GM21786 (cell line): ENCODE data around the gene LCP1.
"Not testable (repeated sequence)": the region's sequence is repeated elsewhere in the genome, so short reads cannot be mapped to it uniquely, and the experiment has no call there.

ENCODE experiments used
- ATAC-seq: cut with Tn5 transposase; IDR thresholded peaks from one replicate; pipeline ENCODE4 v1.9.1; 2021; ENCODE audit not compliant: unreplicated experiment

LCP1 gene, protein sequence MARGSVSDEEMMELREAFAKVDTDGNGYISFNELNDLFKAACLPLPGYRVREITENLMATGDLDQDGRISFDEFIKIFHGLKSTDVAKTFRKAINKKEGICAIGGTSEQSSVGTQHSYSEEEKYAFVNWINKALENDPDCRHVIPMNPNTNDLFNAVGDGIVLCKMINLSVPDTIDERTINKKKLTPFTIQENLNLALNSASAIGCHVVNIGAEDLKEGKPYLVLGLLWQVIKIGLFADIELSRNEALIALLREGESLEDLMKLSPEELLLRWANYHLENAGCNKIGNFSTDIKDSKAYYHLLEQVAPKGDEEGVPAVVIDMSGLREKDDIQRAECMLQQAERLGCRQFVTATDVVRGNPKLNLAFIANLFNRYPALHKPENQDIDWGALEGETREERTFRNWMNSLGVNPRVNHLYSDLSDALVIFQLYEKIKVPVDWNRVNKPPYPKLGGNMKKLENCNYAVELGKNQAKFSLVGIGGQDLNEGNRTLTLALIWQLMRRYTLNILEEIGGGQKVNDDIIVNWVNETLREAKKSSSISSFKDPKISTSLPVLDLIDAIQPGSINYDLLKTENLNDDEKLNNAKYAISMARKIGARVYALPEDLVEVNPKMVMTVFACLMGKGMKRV

DNA sequence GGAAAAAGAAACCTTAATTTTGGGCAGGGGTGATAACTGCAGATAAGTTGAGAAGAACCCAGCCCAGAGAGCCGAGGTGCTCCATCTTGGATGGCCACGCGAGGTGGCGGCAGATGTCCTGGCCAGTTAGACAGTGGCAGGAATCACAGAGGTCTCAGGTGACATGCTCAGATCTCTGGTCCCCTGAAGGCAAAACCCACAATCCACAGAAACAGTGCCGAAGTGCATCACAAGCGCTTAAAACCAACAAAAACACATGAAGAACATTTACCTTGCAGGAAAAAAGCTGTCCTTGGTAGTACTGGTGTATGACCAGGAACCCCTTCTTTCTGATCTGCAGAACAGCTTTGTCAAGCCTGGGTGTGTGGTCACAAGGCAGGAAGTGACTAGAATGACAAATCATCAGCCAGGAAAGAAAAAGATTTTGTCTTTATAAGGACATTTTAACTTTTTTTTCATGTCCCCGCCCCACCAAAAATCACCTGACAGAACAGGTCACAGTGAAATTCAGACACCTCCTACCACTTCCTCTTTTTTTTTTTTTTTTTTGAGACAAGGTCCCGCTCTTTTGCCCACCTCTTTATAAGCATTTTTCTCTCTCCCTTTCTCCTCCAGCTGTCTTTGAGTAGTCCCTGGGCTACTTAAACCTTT lies at the start of gene LCP1:
TSS of gene LCP1 (minus strand) at position 338 of the 651 bp plus-strand sequence. CDS start 22,515 bp downstream, outside the sequence.
- peak; percentile 67 for ATAC-seq

DNA sequence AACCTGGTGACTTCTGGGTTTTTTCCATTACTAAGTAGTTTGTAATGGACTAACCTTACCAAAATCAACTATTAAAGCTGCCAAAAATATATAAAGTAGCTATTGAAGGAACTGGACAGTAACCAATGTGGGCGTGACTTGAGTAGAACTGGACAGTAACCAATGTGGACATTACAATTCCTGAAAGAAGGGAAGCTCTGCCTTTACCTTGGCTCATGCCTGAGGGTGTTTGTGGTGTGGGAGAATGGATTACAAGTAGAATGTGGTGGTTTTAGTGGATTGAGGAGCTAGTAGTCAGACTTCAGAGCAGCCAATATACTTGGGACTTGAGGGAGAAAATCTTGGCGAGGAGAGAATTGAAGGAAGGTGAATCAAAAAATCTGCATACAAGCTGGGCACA lies 47.3 kb upstream of the LCP1 start:
- no peak for ATAC-seq

DNA sequence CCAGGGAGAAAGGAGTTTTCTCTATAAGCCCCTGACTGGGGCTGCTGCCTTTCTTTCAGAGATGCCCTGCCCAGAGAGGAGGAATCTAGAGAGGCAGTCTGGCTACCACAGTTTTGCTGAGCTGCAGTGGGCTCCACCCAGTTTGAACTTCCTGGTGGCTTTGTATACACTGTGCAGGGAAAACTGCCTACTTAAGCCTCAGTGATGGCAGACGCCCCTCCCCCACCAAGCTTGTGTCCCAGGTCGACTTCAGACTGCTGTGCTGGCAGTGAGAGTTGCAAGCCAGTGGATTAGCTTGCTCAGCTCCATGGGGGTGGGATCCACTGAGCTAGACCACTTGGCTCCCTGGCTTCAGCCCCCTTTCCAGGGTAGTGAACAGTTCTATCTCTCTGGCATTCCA lies 38.3 kb upstream of the LCP1 start:
- not testable (repeated sequence) for ATAC-seq

DNA sequence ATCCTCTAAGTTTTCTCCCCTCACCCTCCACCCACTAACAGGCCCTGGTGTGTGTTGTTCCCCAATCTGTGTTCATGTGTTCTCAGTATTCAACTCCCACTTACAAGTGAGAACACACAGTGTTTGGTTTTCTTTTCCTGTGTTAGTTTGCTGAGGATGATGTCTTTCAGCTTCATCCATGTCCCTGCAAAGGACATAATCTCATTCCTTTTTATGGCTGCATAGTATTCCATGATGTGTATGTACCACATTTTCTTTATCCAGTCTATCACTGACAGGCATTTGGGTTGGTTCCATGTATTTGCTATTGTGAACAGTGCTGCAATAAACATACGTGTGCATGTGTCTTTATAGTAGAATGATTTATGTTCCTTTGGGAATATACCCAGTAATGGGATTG lies 32.8 kb upstream of the LCP1 start:
- ATAC-seq, result not testable (repeated sequence)

DNA sequence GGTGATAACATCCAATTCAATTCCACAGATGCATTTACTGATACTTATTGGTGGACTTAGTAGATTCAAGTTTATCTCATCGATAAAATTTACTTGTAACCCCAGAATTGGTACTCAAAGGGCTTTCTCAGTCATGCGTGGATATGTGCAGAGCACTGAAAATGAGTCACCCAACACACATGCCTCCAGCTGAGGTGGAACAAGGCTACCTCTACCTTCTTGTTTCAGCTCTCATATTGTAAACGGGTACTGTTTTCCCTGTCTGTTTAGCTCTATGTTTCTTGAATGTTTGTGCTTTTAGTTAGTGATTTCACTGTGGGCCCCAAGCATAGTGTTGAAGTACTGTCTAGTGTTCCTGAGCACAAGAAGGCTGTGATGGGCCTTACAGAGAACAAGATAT lies 31.3 kb upstream of the LCP1 start:
- no peak for ATAC-seq

DNA sequence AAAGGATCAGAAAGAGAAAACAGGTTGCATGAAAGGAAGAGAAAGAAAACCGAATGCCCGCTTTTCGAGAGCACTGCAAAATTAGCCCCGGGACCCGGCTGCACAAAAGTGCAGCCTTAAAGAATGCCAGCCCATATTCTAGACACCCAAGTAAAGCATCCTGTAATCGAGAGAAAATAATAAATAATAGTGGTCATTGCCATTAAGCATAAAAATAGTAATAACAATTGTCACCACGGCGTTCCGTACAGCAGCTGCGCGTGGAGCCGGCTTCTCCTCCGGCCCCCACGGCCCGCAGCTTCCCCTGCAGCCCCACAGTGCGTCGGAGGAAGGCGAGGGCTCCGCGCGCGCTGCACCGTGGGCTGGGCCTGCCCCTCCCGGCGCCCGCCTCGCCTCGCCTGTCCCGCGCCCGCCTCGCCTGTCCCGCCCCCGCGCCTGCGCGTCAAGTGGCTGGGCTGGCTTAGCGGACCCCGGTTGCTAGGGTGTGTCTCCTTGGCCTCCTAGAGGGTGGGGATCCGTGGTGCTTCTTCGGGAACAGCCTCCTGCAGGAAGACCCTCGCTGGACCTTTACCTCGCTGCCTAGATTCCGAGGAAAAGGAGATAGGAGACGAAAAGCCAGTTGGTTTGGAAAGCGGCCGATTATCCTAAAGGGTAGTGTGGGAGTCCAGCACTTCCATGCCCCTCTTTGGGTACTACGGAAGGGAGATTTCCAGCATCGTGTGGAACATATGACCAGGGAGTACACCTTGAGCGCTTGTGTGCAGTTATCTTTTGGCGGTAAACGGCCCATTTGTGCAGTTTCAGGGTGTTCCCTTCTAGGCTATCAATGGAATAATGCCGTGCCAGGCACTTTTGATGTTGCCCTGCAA lies 29.7 kb upstream of the LCP1 start, which contains the start of gene LRRC63:
TSS of gene LRRC63 (plus strand) at position 446 of the 869 bp plus-strand sequence. CDS start 1,107 bp downstream, outside the sequence.
- peak; percentile 93 for ATAC-seq

DNA sequence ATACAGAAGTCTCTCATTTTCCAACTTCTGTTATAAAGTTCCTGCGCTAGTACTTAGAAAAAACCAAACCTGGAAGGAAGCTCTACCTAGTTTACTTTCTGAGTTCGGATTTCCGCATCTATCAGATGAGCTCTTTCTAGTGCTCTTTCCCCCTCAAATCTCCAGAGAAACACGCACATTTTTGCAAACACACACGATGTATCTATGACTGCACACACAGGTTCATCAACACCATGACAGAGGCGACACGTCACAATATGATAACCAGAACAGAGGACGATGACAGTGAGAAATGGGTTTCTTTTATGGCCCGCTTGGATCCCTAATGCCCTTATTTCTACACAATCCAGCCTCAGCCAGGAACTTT lies 29.1 kb upstream of the LCP1 start:
- peak; percentile 17 for ATAC-seq

DNA sequence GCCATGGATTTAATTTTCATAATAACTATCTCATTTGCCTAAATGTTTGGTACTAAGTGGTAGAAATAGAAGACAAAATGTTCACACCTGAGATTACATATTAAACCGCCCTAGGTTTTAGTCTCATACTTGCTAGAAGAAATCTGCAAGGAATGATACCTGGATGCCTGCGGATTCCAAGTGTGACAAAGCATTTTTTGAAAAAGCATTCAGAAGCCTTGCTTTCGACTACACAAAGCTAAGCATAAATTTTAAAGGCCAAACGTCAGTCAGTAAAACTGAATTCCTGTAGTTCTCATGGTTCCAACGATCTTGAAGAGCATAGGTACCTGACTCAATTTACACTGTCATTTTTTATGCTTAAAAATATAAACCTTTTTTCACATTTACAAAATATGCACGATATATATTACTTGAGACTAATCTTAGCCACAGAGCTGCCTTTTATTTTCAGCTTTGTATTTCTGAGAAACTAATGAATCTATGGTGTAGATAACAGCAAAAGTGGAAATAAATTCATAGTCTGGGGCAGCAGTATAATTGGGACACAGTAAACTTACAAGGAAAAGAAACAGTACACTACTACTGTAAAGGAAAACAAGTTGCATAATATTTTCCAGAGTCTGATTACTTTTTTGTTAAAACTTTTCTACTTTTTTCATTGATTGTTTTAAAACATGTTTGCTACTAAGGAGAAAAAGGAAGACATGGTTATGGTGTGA lies 28.5 kb upstream of the LCP1 start:
- no peak for ATAC-seq

DNA sequence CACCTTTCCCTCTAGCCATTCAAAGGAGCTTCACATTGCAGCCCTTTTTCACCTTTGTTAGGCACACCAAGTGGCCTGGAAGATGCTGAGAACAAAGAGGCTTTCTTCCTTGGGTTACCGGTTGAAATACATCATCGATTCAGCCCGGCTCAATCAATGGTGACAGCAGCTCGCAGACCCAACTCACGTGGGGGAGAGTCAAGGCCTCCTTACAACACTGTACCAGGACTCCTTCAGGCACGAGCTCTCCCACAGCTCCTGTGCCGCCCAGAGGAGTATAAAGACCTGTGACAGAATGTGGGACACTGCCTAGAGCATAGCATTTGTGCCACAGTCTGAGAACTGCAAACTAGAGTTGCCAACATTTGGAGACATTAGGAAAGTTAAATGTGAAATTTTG lies 25.9 kb upstream of the LCP1 start:
- no peak for ATAC-seq

DNA sequence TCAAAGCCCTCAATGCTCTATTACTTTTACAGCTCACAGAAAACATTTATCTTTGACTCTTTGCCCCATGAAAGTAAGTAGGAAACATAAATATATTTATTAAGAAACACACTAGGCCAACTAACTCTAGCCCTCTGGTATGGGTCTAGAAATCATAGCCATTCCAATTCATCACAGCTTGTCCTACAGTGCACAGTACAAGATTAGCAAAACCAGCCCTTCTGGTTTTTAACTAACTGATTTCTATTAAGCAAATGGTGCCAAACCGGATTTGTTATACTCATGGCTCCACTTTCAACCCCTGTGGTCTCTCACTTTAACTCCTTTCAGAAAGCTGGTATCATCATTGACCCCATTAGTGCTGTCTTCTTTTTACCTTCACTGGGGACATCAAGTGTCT lies 24.2 kb upstream of the LCP1 start:
- no peak for ATAC-seq

DNA sequence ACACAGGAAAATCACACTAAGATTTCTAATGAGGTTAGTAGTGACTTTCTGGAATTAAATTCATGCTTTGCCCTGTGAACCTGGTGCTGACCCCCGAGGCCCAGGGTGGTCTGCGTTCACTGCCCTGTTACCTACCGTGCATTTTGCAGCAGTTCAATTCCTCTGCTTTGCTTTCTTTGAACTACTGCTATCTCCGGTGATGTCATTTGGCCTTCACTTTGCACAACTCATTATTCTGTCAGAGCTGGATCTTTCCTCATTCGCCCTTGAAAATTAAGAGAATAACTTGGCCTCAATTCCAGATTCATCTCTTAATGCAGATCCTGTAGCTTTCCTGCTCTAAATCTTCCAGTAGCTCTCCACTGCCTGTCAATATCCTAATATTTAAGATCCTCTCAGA lies 21.0 kb upstream of the LCP1 start:
- ATAC-seq, result no peak

DNA sequence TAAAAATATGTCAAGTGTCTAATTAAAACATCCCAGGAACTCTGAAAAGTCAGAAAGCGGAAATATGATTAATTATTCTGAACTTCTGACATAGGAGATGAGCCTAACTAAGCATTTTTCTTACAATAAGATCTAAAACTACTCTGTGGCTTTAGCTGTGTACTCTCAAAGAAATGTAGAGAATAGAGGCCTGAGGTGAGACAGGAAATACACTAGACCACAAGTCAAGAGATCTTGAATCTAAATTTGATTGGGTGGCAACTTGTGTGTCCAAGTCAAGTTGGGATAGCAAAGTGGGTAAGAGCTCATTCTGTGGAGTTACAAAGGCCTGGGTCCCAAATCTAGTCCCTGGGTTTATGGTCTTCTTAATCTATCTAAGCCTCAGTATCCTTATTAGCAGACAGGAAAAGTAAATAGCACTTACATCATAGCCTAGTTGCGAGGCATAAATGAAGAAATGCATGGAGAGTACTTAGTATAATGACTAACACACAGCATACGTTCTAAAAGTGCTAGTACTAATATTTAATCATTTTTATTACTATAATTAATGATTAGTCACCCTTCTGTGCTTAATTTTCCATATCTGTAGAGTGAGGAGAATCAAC lies 20.3 kb upstream of the LCP1 start:
- peak; percentile 62 for ATAC-seq

DNA sequence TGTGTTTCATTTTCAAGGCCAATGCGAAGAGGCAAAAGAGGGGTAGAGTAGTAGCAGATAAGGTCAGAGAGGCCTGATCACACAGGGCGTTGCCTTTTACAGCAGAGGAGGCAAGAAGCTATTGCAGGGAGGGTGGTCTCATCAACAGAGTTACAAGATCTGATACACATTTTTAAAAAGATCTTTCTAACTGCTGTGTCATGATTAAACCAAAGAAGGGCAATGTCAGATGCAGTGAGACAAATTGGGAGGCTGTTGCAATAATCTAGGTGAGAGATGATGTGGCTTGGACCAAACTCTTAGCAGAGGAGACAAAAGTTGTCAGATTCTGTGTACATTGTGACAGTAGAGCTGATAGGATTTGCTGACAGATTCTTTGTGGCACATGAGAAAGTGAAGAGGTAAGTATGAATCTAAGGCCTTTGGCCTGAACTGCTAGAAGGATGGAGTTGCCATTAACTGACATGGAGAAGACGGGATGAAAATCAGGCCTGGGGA lies 16.8 kb upstream of the LCP1 start:
- ATAC-seq, result no peak

DNA sequence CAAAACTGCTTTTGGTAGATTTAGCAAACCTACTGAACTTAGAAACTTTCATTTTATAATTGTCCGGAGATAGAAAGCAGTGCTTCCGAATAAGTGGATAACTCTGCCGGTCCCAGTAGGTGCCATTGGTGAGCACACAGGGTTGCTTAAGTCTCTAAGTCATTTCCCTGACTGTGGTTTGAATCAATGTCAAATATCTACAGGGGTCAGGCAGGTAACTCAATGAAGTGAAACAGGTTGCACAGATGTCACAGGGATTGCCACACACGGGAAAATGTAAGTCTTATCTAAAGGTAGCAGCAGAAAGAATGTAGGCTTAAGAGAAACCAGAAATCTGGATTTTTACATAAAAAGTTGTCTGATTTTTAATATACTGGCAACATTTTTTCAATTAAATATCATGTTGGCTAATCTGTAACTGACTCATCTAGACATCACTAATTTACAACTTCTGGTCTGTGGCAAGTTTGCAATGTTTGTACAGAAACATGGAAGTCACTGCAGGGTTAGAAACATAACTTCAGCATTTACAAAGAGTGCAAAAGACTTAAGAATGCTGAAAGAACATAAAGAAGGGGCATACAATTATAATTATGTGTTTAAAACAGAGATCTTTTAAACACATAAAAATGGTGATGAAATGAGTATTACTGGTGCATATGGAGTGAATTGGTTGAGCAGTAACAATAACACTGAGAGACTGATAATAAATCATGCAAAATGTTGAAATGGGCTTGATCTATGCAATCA lies 15.5 kb upstream of the LCP1 start:
- no peak for ATAC-seq

DNA sequence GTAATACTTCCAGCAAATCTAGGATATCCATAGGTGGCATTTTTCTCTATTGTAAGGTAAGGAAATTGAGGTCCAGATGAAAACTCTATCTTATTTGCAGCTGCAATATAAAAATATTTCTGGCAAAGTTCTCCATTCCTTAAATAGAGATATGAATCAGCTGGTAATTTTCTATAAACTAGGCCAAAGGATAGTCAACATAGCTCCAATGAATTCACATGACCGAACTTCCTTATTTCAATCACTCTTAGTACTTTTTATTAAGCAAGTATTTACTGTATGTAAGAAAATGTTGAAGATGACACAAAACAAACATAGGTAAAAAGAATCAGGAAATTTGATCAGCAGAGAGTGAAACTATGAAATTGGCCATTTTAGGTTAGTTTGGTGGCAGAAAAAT lies 13.0 kb upstream of the LCP1 start:
- ATAC-seq, result no peak

DNA sequence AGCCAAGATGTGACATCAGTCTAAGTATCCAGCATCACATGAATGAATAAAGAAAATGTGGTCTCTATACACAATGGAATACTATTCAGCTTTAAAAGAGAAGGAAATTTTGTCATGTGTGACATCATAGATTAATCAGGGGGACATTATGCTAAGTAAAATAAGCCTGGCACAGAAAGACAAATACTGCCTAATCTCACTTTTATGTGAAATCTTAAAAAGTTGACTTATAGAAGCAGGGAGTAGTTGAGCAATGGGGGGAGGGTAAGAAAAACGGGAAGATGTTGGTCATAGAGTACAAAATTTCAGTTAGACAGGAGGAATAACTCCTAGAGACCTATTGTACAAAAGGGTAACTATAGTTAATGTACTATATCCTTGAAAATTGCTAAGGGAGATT lies 10.4 kb upstream of the LCP1 start:
- ATAC-seq, result no peak

DNA sequence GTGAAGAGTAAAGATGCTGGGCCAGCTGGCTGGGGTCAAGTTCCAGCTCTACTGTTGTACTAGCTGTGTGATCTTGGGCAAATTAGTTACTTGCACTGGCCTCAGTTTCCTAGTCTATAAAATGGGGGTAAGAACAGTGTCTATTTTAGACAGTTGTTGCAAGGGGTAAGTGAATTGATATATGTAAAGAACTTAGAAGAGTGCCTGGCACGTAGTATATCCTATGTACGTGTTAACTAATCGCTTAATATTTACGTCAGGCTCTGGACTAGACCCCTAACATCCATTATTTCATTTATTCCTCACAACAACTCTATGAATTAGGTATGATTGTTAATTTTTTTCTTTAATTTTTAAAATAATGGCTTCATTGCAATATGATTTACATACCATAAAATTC lies 3.7 kb upstream of the LCP1 start:
- no peak for ATAC-seq

DNA sequence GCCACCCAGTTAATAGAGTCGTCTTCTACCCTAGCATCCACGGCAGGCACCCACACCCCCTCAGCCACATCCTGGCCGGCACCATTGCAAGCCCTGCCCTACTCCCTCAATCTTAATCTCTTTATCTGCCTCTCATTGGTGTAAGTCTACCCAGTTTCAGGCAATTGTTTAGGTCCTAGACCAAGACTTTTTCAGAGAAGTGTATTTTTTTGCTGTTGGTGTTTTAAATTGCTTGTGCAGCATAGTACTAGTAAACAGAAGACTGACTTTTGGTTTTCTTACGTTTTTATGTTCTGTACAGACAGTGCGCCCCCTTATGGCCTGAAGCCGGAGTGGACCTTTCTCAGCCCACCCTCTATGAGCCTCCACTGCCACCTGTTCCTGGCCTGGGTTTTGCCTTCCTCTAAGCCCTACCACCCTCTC lies 2.3 kb upstream of the LCP1 start:
- peak; percentile 49 for ATAC-seq
